GM23248 (cell line): Measurements from ENCODE around the gene SYNCRIP. TPM values are rescaled to one million over a fixed set of nuclear protein-coding genes. Genes with fewer than 3 reads are reported as not detected.

ENCODE experiments used
- DNase-seq: peaks from one replicate; pipeline ENCODE4 v3.0.0-alpha.2; 2015
- H2AFZ ChIP-seq: fragments of 200-600 bp; sonication (generic); 2 replicates; pipeline ENCODE4 v1.6.1; 2016; ENCODE audit warnings: antibody characterized with exemption
- H3F3A ChIP-seq: fragments of 200-600 bp; sonication (generic); 2 replicates; pipeline ENCODE4 v1.6.1; 2016; ENCODE audit warnings: mild to moderate bottlenecking, antibody characterized with exemption, mixed run types; ENCODE audit not compliant: insufficient read depth
- H3K27ac ChIP-seq: fragments of 200-600 bp; sonication (generic); 2 replicates; pipeline ENCODE4 v1.5.1; 2016; ENCODE audit warnings: mild to moderate bottlenecking
- H3K27me3 ChIP-seq: fragments of 200-600 bp; sonication (generic); replicated peaks from 2 replicates; pipeline ENCODE4 v1.6.1; 2016; ENCODE audit warnings: mild to moderate bottlenecking; ENCODE audit not compliant: insufficient read depth
- H3K36me3 ChIP-seq: fragments of 200-600 bp; sonication (generic); 2 replicates; pipeline ENCODE4 v1.6.1; 2016; ENCODE audit warnings: low read depth, mild to moderate bottlenecking
- H3K4me1 ChIP-seq: fragments of 200-600 bp; sonication (generic); 2 replicates; pipeline ENCODE4 v1.6.1; 2016; ENCODE audit warnings: mild to moderate bottlenecking; ENCODE audit not compliant: insufficient read depth
- H3K4me2 ChIP-seq: fragments of 200-600 bp; sonication (generic); one replicate; pipeline ENCODE4 v1.6.1; 2016; ENCODE audit warnings: mild to moderate bottlenecking; ENCODE audit not compliant: unreplicated experiment
- H3K4me3 ChIP-seq: fragments of 200-600 bp; sonication (generic); 2 replicates; pipeline ENCODE4 v1.5.1; 2016; ENCODE audit warnings: mild to moderate bottlenecking
- H3K79me2 ChIP-seq: fragments of 200-600 bp; sonication (generic); 2 replicates; pipeline ENCODE4 v1.6.1; 2016; ENCODE audit warnings: mild to moderate bottlenecking; ENCODE audit not compliant: insufficient read depth
- H3K9ac ChIP-seq: fragments of 200-600 bp; sonication (generic); 2 replicates; pipeline ENCODE4 v1.6.1; 2016; ENCODE audit warnings: mild to moderate bottlenecking
- H3K9me2 ChIP-seq: fragments of 200-600 bp; sonication (generic); 2 replicates; pipeline ENCODE4 v1.6.1; 2016; ENCODE audit warnings: mixed run types, mild to moderate bottlenecking, moderate library complexity; ENCODE audit not compliant: insufficient read depth
- H3K9me3 ChIP-seq: fragments of 200-600 bp; sonication (generic); one replicate; pipeline ENCODE4 v1.6.1; 2017; ENCODE audit warnings: low read depth
- H4K20me1 ChIP-seq: fragments of 200-600 bp; sonication (generic); 2 replicates; pipeline ENCODE4 v1.6.0; 2016; ENCODE audit not compliant: insufficient read depth
- EZH2 ChIP-seq: fragments of 200-600 bp; sonication (generic); IDR thresholded peaks from 2 replicates; pipeline ENCODE4 v1.6.1; 2018; ENCODE audit warnings: antibody characterized with exemption, mild to moderate bottlenecking; ENCODE audit not compliant: insufficient read depth, poor library complexity, severe bottlenecking
- EZH2phosphoT487 ChIP-seq: fragments of 200-600 bp; sonication (generic); IDR thresholded peaks from 2 replicates; pipeline ENCODE4 v1.6.1; 2018; ENCODE audit warnings: antibody characterized with exemption, moderate library complexity, mild to moderate bottlenecking, low read depth; ENCODE audit not compliant: insufficient read depth
- WGBS, 2 experiments: methylation state at CpG; one replicate each; pipeline ENCODE4 v1.1.6; 2015 to 2017; ENCODE audit warnings: low lambda C conversion rate in 2 of 2, low coverage in 1 of 2; ENCODE audit errors: missing lambda C conversion rate in 2 of 2; 5-methylcytosine and 5-hydroxymethylcytosine counted together
- in situ Hi-C: fragments of 300-500 bp; cut with MboI; formaldehyde crosslinking; loops from 2 replicates; pipeline ENCODE4 v1.15.0; 2020
- polyA plus RNA-seq: library from polyadenylated mRNA; unstranded; fragments of >200 nt; fragmentation: Nextera tagmentation; extraction: Ambion mirVana; gene quantifications from 2 replicates; pipeline ENCODE4 v1.2.1, GENCODE V29; 2016
- total RNA-seq: library from RNA; depleted of rRNA; stranded (reverse); fragments of >200 nt; shearing (Covaris generic); gene quantifications from 2 replicates; pipeline ENCODE4 v1.2.3, GENCODE V29; 2014

Gene SYNCRIP
- total and polyA plus RNA-seq, 2 experiments from 2014 or later: 99.0 to 150 TPM

DNA sequence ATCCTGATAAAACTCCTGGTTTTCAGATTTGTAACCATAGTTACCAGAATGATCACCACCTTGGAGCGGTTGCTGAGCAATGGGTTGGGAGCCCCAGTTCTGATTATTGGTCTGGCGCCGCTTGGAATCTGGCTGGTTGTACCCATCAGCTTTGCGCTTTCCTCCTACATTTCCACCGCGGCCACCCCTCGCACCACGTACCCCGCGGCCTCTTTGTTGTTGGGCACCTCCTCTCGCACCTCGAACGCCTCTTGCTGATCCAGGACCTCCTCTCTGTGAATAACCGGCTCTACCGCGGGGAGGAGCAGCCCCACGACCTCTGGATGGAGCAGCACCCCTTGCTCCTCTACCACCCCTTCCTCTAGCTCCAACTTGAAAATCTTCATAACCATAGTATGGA is 27.9 kb downstream of the SYNCRIP start:
- Histone ChIP-seq H3K9me3 (no peaks in the 10 kb centered on the region), H2AFZ (no peak overlapping the region), H3K36me3 (peaks cover 96% of the 10 kb centered on the region), H3K9me2 (no peaks in the 10 kb centered on the region), H3K4me2 (no peak overlapping the region), H3K9ac (no peak overlapping the region), H3K4me1 (peaks cover 9% of the 10 kb centered on the region; the same call in 1 of the 2 replicates), H3K27ac (no peak overlapping the region), H3K79me2 (peaks cover 100% of the 10 kb centered on the region), H3K27me3 (no peaks in the 10 kb centered on the region), H4K20me1 (no peaks in the 10 kb centered on the region), H3F3A (peaks cover 50% of the 10 kb centered on the region), H3K4me3 (no peak overlapping the region)
- TF ChIP-seq EZH2 (no peak), EZH2phosphoT487 (no peak)
- DNase-seq: no peak
- in situ Hi-C loops: no loop called here
- 93 to 94% methylated on average over 17 of the region's 17 CpGs for WGBS, 2 experiments

DNA sequence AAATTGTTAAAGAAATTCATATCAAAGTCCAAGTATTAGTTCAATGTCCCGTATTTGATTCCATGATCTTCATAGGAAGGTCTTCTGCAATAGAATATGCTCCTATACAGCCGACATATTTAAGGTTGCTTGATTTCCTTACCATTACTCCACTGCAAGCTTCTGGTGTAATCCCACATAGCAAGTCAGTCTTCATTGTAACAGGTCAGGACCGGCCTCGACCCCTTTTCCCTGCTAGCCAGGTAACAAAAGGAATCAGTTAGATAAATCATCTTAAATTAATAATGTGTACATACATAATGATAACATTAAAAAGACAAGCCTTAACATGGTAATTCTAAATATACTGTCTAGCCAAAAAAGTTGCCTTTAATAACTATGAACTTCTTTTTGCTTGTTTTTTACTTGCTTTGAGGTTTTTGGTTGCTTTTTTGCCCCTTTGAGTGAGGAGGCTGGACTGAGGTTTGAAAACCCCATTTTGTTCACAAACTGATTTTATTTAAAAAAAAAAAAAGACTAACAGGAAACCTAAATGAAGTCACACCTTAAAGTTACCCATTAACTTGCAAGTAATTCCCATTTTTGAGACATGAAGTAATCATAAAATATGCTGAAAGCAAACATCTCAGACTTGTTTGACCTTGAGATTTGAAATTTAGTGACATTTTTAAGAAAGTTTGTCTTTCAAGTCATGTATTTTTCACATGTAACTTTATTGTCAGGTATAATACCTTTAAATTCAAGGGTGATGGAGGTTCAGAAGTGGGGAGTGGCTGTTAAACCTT is 29.8 kb downstream of the SYNCRIP start:
- no peak overlapping the region for H3K4me2 ChIP-seq
- no peak overlapping the region for H3K4me3 ChIP-seq
- H2AFZ ChIP-seq: no peak overlapping the region
- no peaks in the 10 kb centered on the region for H3K9me3 ChIP-seq
- no peaks in the 10 kb centered on the region for H3K9me2 ChIP-seq
- TF ChIP-seq EZH2phosphoT487 (no peak), EZH2 (no peak)
- 98 to 99% methylated on average over 4 of the region's 4 CpGs for WGBS, 2 experiments
- no peaks in the 10 kb centered on the region for H3K27me3 ChIP-seq
- H3K27ac ChIP-seq: no peak overlapping the region
- H3K79me2 ChIP-seq: peaks cover 100% of the 10 kb centered on the region
- H3K4me1 ChIP-seq: peaks cover 8% of the 10 kb centered on the region; the same call in 1 of the 2 replicates
- H4K20me1 ChIP-seq: no peaks in the 10 kb centered on the region
- no peak overlapping the region for H3K9ac ChIP-seq
- H3F3A ChIP-seq: peaks cover 49% of the 10 kb centered on the region
- in situ Hi-C loops: no loop called here
- peaks cover 93% of the 10 kb centered on the region for H3K36me3 ChIP-seq
- no peak for DNase-seq

DNA sequence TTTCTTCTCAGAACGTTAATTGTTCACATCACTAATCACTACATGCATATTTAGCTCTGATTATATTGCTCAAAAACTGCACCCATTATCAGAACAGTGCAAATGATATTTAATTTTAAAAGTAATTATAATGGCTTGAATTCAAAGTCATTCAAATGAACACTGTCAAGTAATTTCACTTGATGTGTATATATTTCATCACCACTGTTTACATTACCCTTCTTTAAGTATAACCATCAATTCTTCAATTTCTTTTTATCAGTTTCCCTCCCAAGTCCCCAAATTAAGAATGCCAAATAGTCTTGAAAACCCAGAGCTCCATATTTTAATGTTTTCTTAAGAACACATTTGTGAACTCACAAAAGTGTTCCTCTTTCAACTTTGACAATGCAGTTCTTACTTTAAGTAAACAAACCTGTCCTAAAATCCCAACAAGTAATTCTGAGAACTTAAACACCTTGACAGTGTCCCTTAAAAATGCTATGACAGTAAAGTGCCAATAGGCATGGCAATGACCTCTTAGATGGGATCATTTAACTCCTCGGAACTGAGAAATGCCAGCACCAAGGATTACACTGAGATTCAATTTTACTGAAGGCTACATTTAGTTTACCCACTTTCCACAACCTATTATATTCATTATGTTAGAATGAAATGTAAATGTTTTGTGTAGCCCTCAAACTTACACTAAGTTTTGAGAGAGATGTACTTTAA is 32.3 kb downstream of the SYNCRIP start:
- WGBS, 2 experiments: 96 to 99% methylated on average over 2 of the region's 2 CpGs

DNA sequence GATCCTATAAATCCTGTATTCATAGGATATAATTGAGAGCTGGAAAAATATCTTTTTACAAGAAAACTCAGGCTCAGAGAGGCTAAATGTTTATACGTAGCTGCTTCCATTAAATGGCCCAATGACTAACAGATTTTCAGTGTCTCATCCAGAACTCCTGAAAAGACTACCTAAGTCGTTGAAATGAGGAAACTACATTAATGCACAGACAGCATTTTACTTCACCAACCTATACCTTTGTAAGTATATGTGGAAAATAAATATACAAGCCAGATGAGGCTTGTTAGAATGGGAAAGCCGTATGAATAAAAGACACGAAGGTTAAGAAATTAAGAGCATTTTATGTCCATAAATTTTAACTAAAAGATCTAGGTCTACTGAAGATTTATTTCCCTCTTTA is 40.6 kb downstream of the SYNCRIP start:
- H3K36me3 ChIP-seq: 0 out of 2 replicates have a peak, but pooled peaks cover 15% of the 10 kb centered on the region
- peaks cover 69% of the 10 kb centered on the region for H3F3A ChIP-seq
- H3K27me3 ChIP-seq: no peaks in the 10 kb centered on the region
- H3K4me2 ChIP-seq: no peak overlapping the region
- no peak overlapping the region for H3K4me3 ChIP-seq
- no peaks in the 10 kb centered on the region for H3K9me3 ChIP-seq
- no peaks in the 10 kb centered on the region for H4K20me1 ChIP-seq
- WGBS, 2 experiments: 84 to 86% methylated on average over 4 of the region's 4 CpGs
- TF ChIP-seq EZH2 (no peak), EZH2phosphoT487 (no peak)
- H3K9me2 ChIP-seq: no peaks in the 10 kb centered on the region
- no peak for DNase-seq
- no peaks in the 10 kb centered on the region for H3K4me1 ChIP-seq
- H3K9ac ChIP-seq: no peak overlapping the region
- peaks cover 38% of the 10 kb centered on the region for H3K79me2 ChIP-seq
- H2AFZ ChIP-seq: no peak overlapping the region
- in situ Hi-C loops: no loop called here
- no peak overlapping the region for H3K27ac ChIP-seq

More for the DNA sequence above, 32.3 kb downstream of the SYNCRIP start:
- H3K79me2 ChIP-seq: peaks cover 99% of the 10 kb centered on the region
- in situ Hi-C loops: no loop called here
- peaks cover 8% of the 10 kb centered on the region; the same call in 1 of the 2 replicates for H3K4me1 ChIP-seq
- H2AFZ ChIP-seq: no peak overlapping the region
- TF ChIP-seq EZH2 (no peak), EZH2phosphoT487 (no peak)
- no peak overlapping the region for H3K4me3 ChIP-seq
- H3F3A ChIP-seq: peaks cover 66% of the 10 kb centered on the region
- H3K9me2 ChIP-seq: no peaks in the 10 kb centered on the region
- DNase-seq: no peak
- H3K4me2 ChIP-seq: no peak overlapping the region
- H3K9ac ChIP-seq: no peak overlapping the region
- no peaks in the 10 kb centered on the region for H4K20me1 ChIP-seq
- no peak overlapping the region for H3K27ac ChIP-seq
- H3K27me3 ChIP-seq: no peaks in the 10 kb centered on the region
- peaks cover 92% of the 10 kb centered on the region for H3K36me3 ChIP-seq
- no peaks in the 10 kb centered on the region for H3K9me3 ChIP-seq
